A673 (cell line): ENCODE data around the gene MYCN. TPM values are rescaled to one million over a fixed set of nuclear protein-coding genes. Genes with fewer than 3 reads are reported as not detected.

ENCODE experiments used
- BruUV-seq: library from RNA; stranded (reverse); fragments of 400-500 nt; replicated peaks from 2 replicates; lab custom pipeline; 2021; lab: Mats Ljungman, UMichigan
- CTCF ChIA-PET: fragments of 300-600 bp; sonication (Branson Sonifier 250); formaldehyde crosslinking; loops from one replicate; lab custom pipeline; 2022; ENCODE audit warnings: antibody characterized with exemption; lab: Charles Lee
- POLR2A ChIA-PET: fragments of 300-600 bp; sonication (Branson Sonifier 250); formaldehyde crosslinking; loops from one replicate; lab custom pipeline; 2022; ENCODE audit warnings: antibody characterized with exemption; ENCODE audit not compliant: low non-redundant PET; lab: Charles Lee
- DNase-seq: peaks from one replicate; pipeline ENCODE4 v3.0.0-alpha.2; 2015; ENCODE audit warnings: low spot score
- H3K27ac ChIP-seq: fragments of 200-600 bp; sonication (generic); 2 replicates; pipeline ENCODE4 v1.5.1; 2016; ENCODE audit warnings: mixed run types, low read depth, mild to moderate bottlenecking, mixed read lengths, antibody characterized with exemption, low read length; ENCODE audit not compliant: poor library complexity, severe bottlenecking
- H3K27me3 ChIP-seq: fragments of 200-600 bp; sonication (generic); replicated peaks from 2 replicates; pipeline ENCODE4 v1.6.1; 2017; ENCODE audit warnings: mixed run types, low read depth, mild to moderate bottlenecking, mixed read lengths, antibody characterized with exemption, low read length; ENCODE audit not compliant: insufficient read depth, poor library complexity
- H3K36me3 ChIP-seq: fragments of 200-600 bp; sonication (generic); 2 replicates; pipeline ENCODE4 v1.6.1; 2016; ENCODE audit warnings: mixed run types, mild to moderate bottlenecking, mixed read lengths, antibody characterized with exemption, low read length; ENCODE audit not compliant: insufficient read depth, poor library complexity, severe bottlenecking
- H3K4me1 ChIP-seq: fragments of 200-600 bp; sonication (generic); 2 replicates; pipeline ENCODE4 v1.6.1; 2017; ENCODE audit warnings: mixed run types, mild to moderate bottlenecking, mixed read lengths, antibody characterized with exemption, low read length; ENCODE audit not compliant: insufficient read depth, poor library complexity, severe bottlenecking
- H3K4me3 ChIP-seq: fragments of 200-600 bp; sonication (generic); 2 replicates; pipeline ENCODE4 v1.5.1; 2016; ENCODE audit warnings: low read depth, mixed run types, mild to moderate bottlenecking, mixed read lengths, low read length; ENCODE audit not compliant: poor library complexity, severe bottlenecking
- H3K9me3 ChIP-seq: fragments of 200-600 bp; sonication (generic); 2 replicates; pipeline ENCODE4 v1.6.1; 2016; ENCODE audit warnings: mixed run types, low read depth, mild to moderate bottlenecking, mixed read lengths, antibody characterized with exemption, low read length; ENCODE audit not compliant: poor library complexity, severe bottlenecking
- CTCF ChIP-seq: fragments of 300-800, 200-600 bp; sonication (generic); conservative IDR thresholded peaks from 2 replicates; pipeline ENCODE4 v1.5.1; 2017; ENCODE audit warnings: low read depth, mild to moderate bottlenecking, antibody characterized with exemption, low read length, moderate library complexity, mixed read lengths
- EZH2 ChIP-seq: fragments of 200-600 bp; sonication (generic); IDR thresholded peaks from 2 replicates; pipeline ENCODE4 v1.6.1; 2017; ENCODE audit warnings: borderline replicate concordance, low read depth, mild to moderate bottlenecking, mixed read lengths, antibody characterized with exemption, low read length; ENCODE audit not compliant: poor library complexity, severe bottlenecking
- intact Hi-C: fragments of 100-400 bp; cut with micrococcal nuclease; formaldehyde crosslinking; loops from one replicate; pipeline ENCODE4 v1.10.0; 2022; ENCODE audit not compliant: unreplicated experiment
- total RNA-seq: library from RNA; stranded (reverse); gene quantifications from 2 replicates; pipeline ENCODE4 v1.2.3, GENCODE V29; 2021

The MYCN gene
- total RNA-seq, 1 experiment from 2014 or later = 2.8 TPM

- no peak for DNase-seq
- no peaks in the 10 kb centered on the region for H3K4me1 ChIP-seq
- H3K9me3 ChIP-seq = no peaks in the 10 kb centered on the region
- BruUV-seq = no TSS peak
- ChIA-PET CTCF (no interaction called here), POLR2A (no interaction called here)
- H3K27ac ChIP-seq = no peak overlapping the region
- H3K4me3 ChIP-seq = no peak overlapping the region
- H3K27me3 ChIP-seq = no peaks in the 10 kb centered on the region
- no peak for TF ChIP-seq EZH2
- intact Hi-C loops = no loop called here
- no peaks in the 10 kb centered on the region for H3K36me3 ChIP-seq
Observed at GRCh38 chr2:15992457-15993231, 52.3 kb downstream of the MYCN start.

GRCh38 chr2:15993232-15993610 is 52.9 kb downstream of the MYCN start:
- BruUV-seq = no TSS peak
- CTCF ChIA-PET = no interaction called here

GRCh38 chr2:15993666-15994065 is 53.3 kb downstream of the MYCN start:
- intact Hi-C loops = no loop called here
- no peaks in the 10 kb centered on the region for H3K27me3 ChIP-seq
- TF ChIP-seq CTCF = no peak
- TF ChIP-seq EZH2 = no peak
- H3K4me3 ChIP-seq = no peak overlapping the region
- BruUV-seq = no TSS peak
- no peaks in the 10 kb centered on the region for H3K36me3 ChIP-seq
- POLR2A ChIA-PET = no interaction called here
- no peak overlapping the region for H3K27ac ChIP-seq
- CTCF ChIA-PET = no interaction called here
- H3K9me3 ChIP-seq = no peaks in the 10 kb centered on the region
- no peak for DNase-seq
- no peaks in the 10 kb centered on the region for H3K4me1 ChIP-seq

More at GRCh38 chr2:15993232-15993610, 52.9 kb downstream of the MYCN start:
- H3K4me1 ChIP-seq = no peaks in the 10 kb centered on the region
- H3K27me3 ChIP-seq = no peaks in the 10 kb centered on the region
- intact Hi-C loops = no loop called here
- no peaks in the 10 kb centered on the region for H3K9me3 ChIP-seq
- no peak for TF ChIP-seq EZH2
- TF ChIP-seq CTCF = no peak
- H3K4me3 ChIP-seq = no peak overlapping the region
- no peak overlapping the region for H3K27ac ChIP-seq
- no peaks in the 10 kb centered on the region for H3K36me3 ChIP-seq
- DNase-seq = no peak
- POLR2A ChIA-PET = no interaction called here
